ENCODE data around the gene EIF4A3.

- no peak for TF ChIP-seq POLR2A (IDR thresholded peaks at IDR 0.05)
- no peak for TF ChIP-seq CTCF (IDR thresholded peaks at IDR 0.05)
These were observed 5.3 kb downstream of the EIF4A3 start for GRCh38 chr17:80141463-80142165.
